GM12878 (cell line): ENCODE measurements around the gene RALGAPA1. TPM values are rescaled to one million over a fixed set of nuclear protein-coding genes. Genes with fewer than 3 reads are reported as not detected.

ENCODE experiments used
- ATAC-seq: fragments of 200-7000 bp; cut with Tn5 transposase; 3 replicates; pipeline ENCODE4 v1.9.1; 2020; ENCODE audit warnings: mild to moderate bottlenecking, moderate library complexity
- BruUV-seq: library from RNA; stranded (reverse); fragments of 400-500 nt; replicated peaks from 2 replicates; lab custom pipeline; 2021; lab: Mats Ljungman, UMichigan
- CTCF ChIA-PET: fragments of 300-600 bp; sonication (Branson Sonifier 250); formaldehyde crosslinking; extraction: SDS; loops from one replicate; lab custom pipeline; 2021; ENCODE audit warnings: inconsistent platforms; lab: Yijun Ruan, JAX
- POLR2A ChIA-PET: fragments of 350-600 bp; formaldehyde crosslinking; extraction: SDS; loops from one replicate; lab custom pipeline; 2021; ENCODE audit warnings: inconsistent platforms; lab: Charles Lee
- RAD21 ChIA-PET: fragments of 300-600 bp; sonication (Branson Sonifier 250); formaldehyde crosslinking; loops from one replicate; lab custom pipeline; 2023; ENCODE audit warnings: antibody characterized with exemption; ENCODE audit not compliant: unreplicated experiment; lab: Charles Lee
- SMC1A ChIA-PET: fragments of 300-600 bp; sonication (Branson Sonifier 250); formaldehyde crosslinking; loops from one replicate; lab custom pipeline; 2023; ENCODE audit not compliant: unreplicated experiment, uncharacterized antibody; lab: Charles Lee
- DNase-seq: peaks from one replicate; pipeline ENCODE4 v3.0.0-alpha.2; 2011; ENCODE audit warnings: low read depth, low spot score
- FAIRE-seq: peaks from 3 replicates; lab custom pipeline; 2011; peaks lifted over from hg19 to GRCh38; lab: Jason Lieb, UNC
- H2AFZ ChIP-seq: 2 replicates; pipeline ENCODE4 v1.6.0; 2011; ENCODE audit warnings: low read depth, low read length, control low read depth; ENCODE audit not compliant: control insufficient read depth
- H3K27ac ChIP-seq: 2 replicates; pipeline ENCODE4 v1.5.1; 2011; ENCODE audit warnings: control low read depth; ENCODE audit not compliant: control insufficient read depth, insufficient read depth
- H3K27me3 ChIP-seq, 2 experiments: replicated peaks in 1 of 2; 2 replicates each; pipeline versions ENCODE4 v1.6.0 to v1.6.1; 2011; ENCODE audit warnings: low read length in 1 of 2; ENCODE audit not compliant: control insufficient read depth in 2 of 2, insufficient read depth in 2 of 2
- H3K36me3 ChIP-seq, 2 experiments: 2 replicates each; pipeline ENCODE4 v1.5.1; 2011; ENCODE audit warnings: low read length in 1 of 2; ENCODE audit not compliant: control insufficient read depth in 2 of 2, insufficient read depth in 2 of 2
- H3K4me1 ChIP-seq: 2 replicates; pipeline ENCODE4 v1.6.1; 2011; ENCODE audit warnings: mild to moderate bottlenecking, low read length, moderate library complexity, mixed read lengths; ENCODE audit not compliant: control insufficient read depth, insufficient read depth
- H3K4me2 ChIP-seq: 2 replicates; pipeline ENCODE4 v1.6.0; 2011; ENCODE audit warnings: control low read depth; ENCODE audit not compliant: control insufficient read depth, insufficient read depth
- H3K4me3 ChIP-seq: fragments of 200-600 bp; sonication (generic); 2 replicates; pipeline ENCODE4 v1.5.1; 2016
- H3K79me2 ChIP-seq: 2 replicates; pipeline ENCODE4 v1.6.0; 2011; ENCODE audit warnings: low read length; ENCODE audit not compliant: control insufficient read depth, insufficient read depth
- H3K9ac ChIP-seq: 2 replicates; pipeline ENCODE4 v1.8.0; 2011; ENCODE audit warnings: low read length, control low read depth, mixed read lengths; ENCODE audit not compliant: control insufficient read depth, insufficient read depth
- H3K9me3 ChIP-seq: replicated peaks from 3 replicates; pipeline ENCODE4 v1.5.1; 2011; ENCODE audit warnings: mild to moderate bottlenecking, low read length; ENCODE audit not compliant: control insufficient read depth, insufficient read depth
- H4K20me1 ChIP-seq: 2 replicates; pipeline ENCODE4 v1.6.0; 2011; ENCODE audit not compliant: control insufficient read depth, insufficient read depth
- BCLAF1 ChIP-seq: fragments of 450-650 bp; IDR thresholded peaks from 2 replicates; pipeline ENCODE4 v1.6.1; 2017; ENCODE audit warnings: antibody characterized with exemption, mild to moderate bottlenecking, moderate library complexity
- CEBPB ChIP-seq, 2 experiments: fragments of 150-350 bp in 1 of 2; IDR thresholded peaks; 2 replicates each; pipeline ENCODE4 v1.6.1; 2012 to 2014; ENCODE audit warnings: low read depth in 2 of 2, low read length in 2 of 2, borderline replicate concordance in 1 of 2, inconsistent platforms in 1 of 2
- ESRRA ChIP-seq: IDR thresholded peaks from 2 replicates; pipeline ENCODE4 v1.6.1; 2012; ENCODE audit warnings: mild to moderate bottlenecking, low read length, improper control_type of control experiment
- GABPA ChIP-seq: IDR thresholded peaks from 2 replicates; pipeline ENCODE4 v1.6.1; 2014; ENCODE audit warnings: antibody characterized with exemption, low read depth, mild to moderate bottlenecking, inconsistent platforms
- HCFC1 ChIP-seq: fragments of 150-350 bp; IDR thresholded peaks from 2 replicates; pipeline ENCODE4 v1.6.1; 2014; ENCODE audit warnings: low read length
- HDAC6 ChIP-seq: fragments of 200-600 bp; sonication (generic); IDR thresholded peaks from one replicate; pipeline ENCODE4 v1.8.0; 2017; ENCODE audit warnings: antibody characterized with exemption; ENCODE audit not compliant: unreplicated experiment
- IRF3 ChIP-seq: fragments of 450-650 bp; IDR thresholded peaks from 2 replicates; pipeline ENCODE4 v1.6.1; 2014; ENCODE audit warnings: mild to moderate bottlenecking
- PML ChIP-seq: IDR thresholded peaks from 2 replicates; pipeline ENCODE4 v1.6.1; 2012; ENCODE audit warnings: low read length, inconsistent platforms
- WGBS: methylation state at CpG from one replicate; pipeline ENCODE4 v1.1.6; 2016; ENCODE audit warnings: low lambda C conversion rate; ENCODE audit not compliant: insufficient replicate concordance, insufficient coverage; ENCODE audit errors: missing lambda C conversion rate; 5-methylcytosine and 5-hydroxymethylcytosine counted together
- in situ Hi-C: fragments of 300-500 bp; cut with MboI; formaldehyde crosslinking; loops from 9 replicates; pipeline ENCODE4 v1.14.3; 2018; ENCODE audit warnings: mixed read lengths
- intact Hi-C: fragments of 100-400 bp; cut with micrococcal nuclease; formaldehyde crosslinking; loops from one replicate; pipeline ENCODE4 v1.14.2; 2022; ENCODE audit not compliant: unreplicated experiment
- polyA plus RNA-seq, 11 experiments: library from polyadenylated mRNA; depleted of rRNA in 4 of 11; unstranded in 6 of 11; stranded (reverse) in 5 of 11; fragments of >200 nt; fragmentation: Nextera tagmentation in 4 of 11; fragmentation: Illumina TruSeq in 1 of 11; extraction: Ambion mirVana in 4 of 11; extraction: Trizol in 1 of 11; gene quantifications; 1 replicate in 1 of 11; 2 replicates in 10 of 11; pipeline versions ENCODE4 v1.2.1 to v1.2.3, GENCODE V29; 2011 to 2016; ENCODE audit warnings: inconsistent platforms in 2 of 11, missing spikeins in 2 of 11, low read depth in 1 of 11
- total RNA-seq, 4 experiments: library from RNA; depleted of rRNA in 3 of 4; stranded (reverse); fragments of >200 nt in 3 of 4; fragmentation: Illumina TruSeq in 1 of 4; extraction: Trizol in 1 of 4; gene quantifications; 2 replicates each; pipeline versions ENCODE4 v1.2.1 to v1.2.3, GENCODE V29; 2013 to 2021

RALGAPA1 gene
- total and polyA plus RNA-seq, 10 of the 15 experiments (the other 5 are each of a cell fraction or from before 2014, with no cell fraction given) = 5.6 to 26.7 (median 14.7) TPM

DNA sequence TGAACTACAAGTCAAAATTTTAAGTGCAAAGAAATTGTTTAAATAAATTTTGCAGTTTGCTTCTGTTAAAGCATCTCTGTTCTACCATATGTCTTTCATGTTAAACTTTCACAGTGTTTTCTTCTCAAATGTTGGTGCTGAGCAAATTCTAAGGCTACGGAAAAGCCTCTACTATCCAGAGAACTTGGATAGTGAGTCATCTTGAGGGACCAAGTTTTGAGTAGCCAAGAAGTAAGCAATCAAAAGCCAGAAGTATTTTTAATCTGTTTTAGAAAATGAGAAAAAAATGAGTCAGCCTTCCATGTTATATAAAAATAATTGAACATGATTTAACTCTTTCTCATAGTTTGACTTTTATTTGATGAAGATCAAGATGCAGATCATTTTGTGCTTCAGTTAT, 20.4 kb upstream of the RALGAPA1 start:
- in situ Hi-C loops (no loop called here), intact Hi-C loops (no loop called here)
- no peak for DNase-seq
- H3K4me2 ChIP-seq = no peak overlapping the region
- H3K27me3 ChIP-seq = no peaks in the 10 kb centered on the region
- CTCF ChIA-PET = no interaction called here
- H3K9ac ChIP-seq = no peak overlapping the region
- no peak overlapping the region for H2AFZ ChIP-seq
- no peaks in the 10 kb centered on the region for H4K20me1 ChIP-seq
- H3K36me3 ChIP-seq = no peaks in the 10 kb centered on the region; a peak in 2 of 4 replicates
- POLR2A ChIA-PET = no interaction called here
- BruUV-seq = no TSS peak
- ATAC-seq = no peak
- H3K4me1 ChIP-seq = no peaks in the 10 kb centered on the region
- no peak overlapping the region for H3K27ac ChIP-seq
- no peaks in the 10 kb centered on the region for H3K9me3 ChIP-seq
- FAIRE-seq = no peak
- no peak overlapping the region for H3K4me3 ChIP-seq
- H3K79me2 ChIP-seq = peaks cover 12% of the 10 kb centered on the region
- SMC1A ChIA-PET = no interaction called here
- WGBS = 64% methylated on average over 1 of the region's 1 CpG
- RAD21 ChIA-PET = no interaction called here
- TF ChIP-seq CEBPB (IDR thresholded peaks at IDR 0.05; ENCODE audit: borderline replicate concordance in 1 of 2, low read depth in 2 of 2, low read length in 2 of 2) (no peak), BCLAF1 (no peak), IRF3 (no peak), ESRRA (no peak), PML (no peak), GABPA (no peak), HDAC6 (no peak), HCFC1 (no peak)
